ENCODE results near the gene VPS37C.

- TF ChIP-seq, protein P1, sequence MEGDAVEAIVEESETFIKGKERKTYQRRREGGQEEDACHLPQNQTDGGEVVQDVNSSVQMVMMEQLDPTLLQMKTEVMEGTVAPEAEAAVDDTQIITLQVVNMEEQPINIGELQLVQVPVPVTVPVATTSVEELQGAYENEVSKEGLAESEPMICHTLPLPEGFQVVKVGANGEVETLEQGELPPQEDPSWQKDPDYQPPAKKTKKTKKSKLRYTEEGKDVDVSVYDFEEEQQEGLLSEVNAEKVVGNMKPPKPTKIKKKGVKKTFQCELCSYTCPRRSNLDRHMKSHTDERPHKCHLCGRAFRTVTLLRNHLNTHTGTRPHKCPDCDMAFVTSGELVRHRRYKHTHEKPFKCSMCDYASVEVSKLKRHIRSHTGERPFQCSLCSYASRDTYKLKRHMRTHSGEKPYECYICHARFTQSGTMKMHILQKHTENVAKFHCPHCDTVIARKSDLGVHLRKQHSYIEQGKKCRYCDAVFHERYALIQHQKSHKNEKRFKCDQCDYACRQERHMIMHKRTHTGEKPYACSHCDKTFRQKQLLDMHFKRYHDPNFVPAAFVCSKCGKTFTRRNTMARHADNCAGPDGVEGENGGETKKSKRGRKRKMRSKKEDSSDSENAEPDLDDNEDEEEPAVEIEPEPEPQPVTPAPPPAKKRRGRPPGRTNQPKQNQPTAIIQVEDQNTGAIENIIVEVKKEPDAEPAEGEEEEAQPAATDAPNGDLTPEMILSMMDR (IDR thresholded peaks at IDR 0.05; ENCODE audit: low read length), result peak; percentile 39
- TF ChIP-seq EZH2 (optimal IDR thresholded peaks at IDR 0.05; ENCODE audit: low read depth, low read length) (no peak), EZH2phosphoT487 (IDR thresholded peaks at IDR 0.05; ENCODE audit: low read length) (no peak)
These were observed 19.6 kb downstream of the VPS37C start for GRCh38 chr11:61141601-61142028.
